GM12873 (cell line): ENCODE measurements around the gene CTTN.

Experiments used
- CTCF ChIP-seq: IDR thresholded peaks from 2 replicates; pipeline ENCODE4 v1.5.1; 2012; ENCODE audit warnings: low read depth, mild to moderate bottlenecking, moderate library complexity, low read length, control low read depth; ENCODE audit not compliant: insufficient read depth; ENCODE audit errors: missing control alignments

The CTTN gene

GRCh38 chr11:70354629-70355028, 43.7 kb upstream of the CTTN start:
- TF ChIP-seq CTCF: no peak

- no peak for TF ChIP-seq CTCF
These were observed 39.6 kb upstream of the CTTN start for GRCh38 chr11:70358753-70359152.

GRCh38 chr11:70359451-70360205, 38.7 kb upstream of the CTTN start:
- TF ChIP-seq CTCF: no peak

GRCh38 chr11:70360211-70360610, 38.1 kb upstream of the CTTN start:
- no peak for TF ChIP-seq CTCF

GRCh38 chr11:70364178-70364577, 34.2 kb upstream of the CTTN start:
- no peak for TF ChIP-seq CTCF

- no peak for TF ChIP-seq CTCF
These were observed 33.4 kb upstream of the CTTN start for GRCh38 chr11:70364745-70365543.

- TF ChIP-seq CTCF: no peak
These were observed 32.8 kb upstream of the CTTN start for GRCh38 chr11:70365544-70365927.
